ENCODE measurements around the gene ZNF300.
"Not testable (repeated sequence)": the region's sequence is repeated elsewhere in the genome, so short reads cannot be mapped to it uniquely, and the experiment has no call there.

Gene ZNF300

DNA sequence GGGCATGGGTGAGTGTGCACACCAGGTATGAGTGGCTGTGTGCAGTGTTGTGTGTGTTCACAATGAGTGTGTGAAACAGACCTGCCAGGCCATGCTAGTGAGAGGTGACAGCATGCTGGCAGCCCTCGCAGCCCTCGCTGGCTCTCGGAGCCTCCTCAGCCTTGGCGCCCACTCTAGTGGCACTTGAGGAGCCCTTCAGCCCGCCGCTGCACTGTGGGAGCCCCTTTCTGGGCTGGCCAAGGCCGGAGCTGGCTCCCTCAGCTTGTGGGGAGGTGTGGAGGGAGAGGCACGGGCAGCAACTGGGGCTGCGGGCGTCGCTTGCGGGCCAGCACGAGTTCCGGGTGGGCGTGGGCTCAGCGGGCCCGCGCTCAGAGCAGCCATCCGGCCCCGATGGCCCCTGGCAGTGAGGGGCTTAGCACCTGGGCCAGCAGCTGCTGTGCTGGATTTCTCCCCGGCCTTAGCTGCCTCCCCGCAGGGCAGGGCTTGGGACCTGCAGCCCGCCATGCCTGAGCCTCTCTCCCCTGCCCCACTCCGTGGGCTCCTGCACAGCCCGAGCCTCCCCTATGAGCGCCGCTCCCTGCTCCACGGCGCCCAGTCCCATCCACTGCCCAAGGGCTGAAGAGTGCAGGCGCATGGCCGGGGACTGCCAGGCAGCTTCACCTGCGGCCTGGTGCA lies 59.5 kb downstream of the ZNF300 start:
- not testable (repeated sequence) for DNase-seq

All from activated T-cell treated with anti-CD3 and anti-CD28 coated beads, Interleukin-2, amount 50 U/mL, for 1 hour (primary cell).